Urinary bladder (tissue), 4 donors: Measurements from ENCODE around the gene LGALSL. TPM values are rescaled to one million over a fixed set of nuclear protein-coding genes. Genes with fewer than 3 reads are reported as not detected.

ENCODE experiments used
- DNase-seq: peaks from one replicate; pipeline ENCODE4 v3.0.0-alpha.2; 2015; ENCODE audit errors: extremely low spot score
- H3K27ac ChIP-seq: one replicate; pipeline ENCODE4 v1.5.1; 2013; ENCODE audit warnings: low read depth, mild to moderate bottlenecking, moderate library complexity
- H3K36me3 ChIP-seq: one replicate; pipeline ENCODE4 v1.6.1; 2013; ENCODE audit warnings: mild to moderate bottlenecking, moderate library complexity; ENCODE audit not compliant: insufficient read depth
- H3K4me1 ChIP-seq: one replicate; pipeline ENCODE4 v1.6.1; 2013; ENCODE audit warnings: mild to moderate bottlenecking, moderate library complexity; ENCODE audit not compliant: insufficient read depth
- H3K4me3 ChIP-seq: one replicate; pipeline ENCODE4 v1.5.1; 2013; ENCODE audit warnings: low read depth, low read length
- WGBS: extraction: QIAGEN DNeasy Blood & Tissue Kit; methylation state at CpG from one replicate; pipeline ENCODE4 v1.1.7; 2013; 5-methylcytosine and 5-hydroxymethylcytosine counted together
- polyA plus RNA-seq: library from polyadenylated mRNA; stranded (reverse); fragments of 200-250 nt; gene quantifications from one replicate; pipeline ENCODE4 v1.2.3, GENCODE V29; 2013
- total RNA-seq: library from RNA; depleted of rRNA; stranded (reverse); fragments of >200 nt; gene quantifications from one replicate; pipeline ENCODE4 v1.2.3, GENCODE V29; 2014
- donor health status: healthy with polysubstance abuse.
- donor health status: healthy.

LGALSL gene
- total and polyA plus RNA-seq, 2 donors: 4.7 to 20.6 TPM

GRCh38 chr2:64504774-64505720 is 51.1 kb downstream of the LGALSL start:
- no peak overlapping the region for H3K27ac ChIP-seq
- H3K4me1 ChIP-seq: no peaks in the 10 kb centered on the region
- no peak overlapping the region for H3K4me3 ChIP-seq
- no peak for DNase-seq
- 81% methylated on average over 16 of the region's 16 CpGs for WGBS
- no peaks in the 10 kb centered on the region for H3K36me3 ChIP-seq

- no peak for DNase-seq
- H3K4me3 ChIP-seq: no peak overlapping the region
- no peaks in the 10 kb centered on the region for H3K36me3 ChIP-seq
- no peak overlapping the region for H3K27ac ChIP-seq
- no peaks in the 10 kb centered on the region for H3K4me1 ChIP-seq
- WGBS: 65% methylated on average over 2 of the region's 2 CpGs
Observed at GRCh38 chr2:64506686-64507085, 52.7 kb downstream of the LGALSL start.

Other genes starting within 250 kb of the LGALSL start
- gene AFTPH, start 70.2 kb downstream of the LGALSL start, total RNA-seq: 60.1 TPM
- 20.6 TPM for gene AFTPH, start 70.2 kb downstream of the LGALSL start, polyA plus RNA-seq
- 14.6 TPM for gene SERTAD2, start 199.8 kb downstream of the LGALSL start, total RNA-seq
- gene SERTAD2, start 199.8 kb downstream of the LGALSL start, polyA plus RNA-seq: 17.6 TPM